PC-9 (cell line): ENCODE results near the gene SMIM24. TPM values are rescaled to one million over a fixed set of nuclear protein-coding genes. Genes with fewer than 3 reads are reported as not detected.

ENCODE experiments used
- BruUV-seq: library from RNA; stranded (reverse); fragments of 400-500 nt; replicated peaks from 2 replicates; lab custom pipeline; 2021; lab: Mats Ljungman, UMichigan
- CTCF ChIA-PET: fragments of 300-600 bp; sonication (Branson Sonifier 250); formaldehyde crosslinking; loops from one replicate; lab custom pipeline; 2022; ENCODE audit warnings: antibody characterized with exemption; lab: Charles Lee
- POLR2A ChIA-PET: fragments of 300-600 bp; sonication (Branson Sonifier 250); formaldehyde crosslinking; loops from one replicate; lab custom pipeline; 2022; ENCODE audit warnings: antibody characterized with exemption; ENCODE audit not compliant: unreplicated experiment; lab: Charles Lee
- DNase-seq, 2 experiments: peaks; one replicate each; pipeline versions ENCODE4 v3.0.0 to v3.0.0-alpha.2; 2015 to 2022; ENCODE audit warnings: mixed read lengths in 1 of 2
- H2AFZ ChIP-seq: fragments of 200-600 bp; sonication (generic); 2 replicates; pipeline ENCODE4 v1.8.1; 2017; ENCODE audit warnings: antibody characterized with exemption
- H3F3A ChIP-seq: fragments of 200-600 bp; sonication (generic); 2 replicates; pipeline ENCODE4 v1.8.1; 2017; ENCODE audit warnings: antibody characterized with exemption, mild to moderate bottlenecking, low read depth; ENCODE audit not compliant: insufficient read depth
- H3K27ac ChIP-seq: fragments of 200-600 bp; sonication (generic); 2 replicates; pipeline ENCODE4 v1.6.1; 2016; ENCODE audit warnings: mixed run types
- H3K27me3 ChIP-seq: fragments of 200-600 bp; sonication (generic); 2 replicates; pipeline ENCODE4 v1.6.1; 2016; ENCODE audit warnings: low read depth, mixed run types; ENCODE audit not compliant: insufficient read depth
- H3K36me3 ChIP-seq: fragments of 200-600 bp; sonication (generic); 2 replicates; pipeline ENCODE4 v1.6.1; 2016; ENCODE audit warnings: low read depth, mixed run types
- H3K4me1 ChIP-seq: fragments of 200-600 bp; sonication (generic); replicated peaks from 2 replicates; pipeline ENCODE4 v1.6.1; 2016; ENCODE audit warnings: mixed run types; ENCODE audit not compliant: insufficient read depth
- H3K4me2 ChIP-seq: fragments of 200-600 bp; sonication (generic); 2 replicates; pipeline ENCODE4 v1.6.1; 2017; ENCODE audit warnings: mixed run types
- H3K4me3 ChIP-seq: fragments of 200-600 bp; sonication (generic); 2 replicates; pipeline ENCODE4 v1.6.1; 2016; ENCODE audit warnings: mixed run types
- H3K79me2 ChIP-seq: fragments of 200-600 bp; sonication (generic); 2 replicates; pipeline ENCODE4 v1.6.1; 2017; ENCODE audit warnings: low read depth, mixed run types
- H3K9me2 ChIP-seq: fragments of 200-600 bp; sonication (generic); 2 replicates; pipeline ENCODE4 v1.8.1; 2017; ENCODE audit warnings: mild to moderate bottlenecking; ENCODE audit not compliant: insufficient read depth
- H3K9me3 ChIP-seq: fragments of 200-600 bp; sonication (generic); 2 replicates; pipeline ENCODE4 v1.8.1; 2016; ENCODE audit warnings: low read depth; ENCODE audit not compliant: insufficient read depth
- H4K20me1 ChIP-seq: fragments of 200-600 bp; sonication (generic); 2 replicates; pipeline ENCODE4 v1.8.1; 2017; ENCODE audit not compliant: insufficient read depth
- EZH2 ChIP-seq: fragments of 200-600 bp; sonication (generic); IDR thresholded peaks from 2 replicates; pipeline ENCODE4 v1.8.0; 2017; ENCODE audit warnings: antibody characterized with exemption, low read depth
- intact Hi-C: fragments of 100-400 bp; cut with micrococcal nuclease; formaldehyde crosslinking; loops from one replicate; pipeline ENCODE4 v1.10.0; 2022; ENCODE audit not compliant: unreplicated experiment
- total RNA-seq: library from RNA; stranded (reverse); gene quantifications from 2 replicates; pipeline ENCODE4 v1.2.3, GENCODE V29; 2021
- TF ChIP-seq, protein P1 (sequence below): fragments of 200-600 bp; sonication (generic); conservative IDR thresholded peaks from 2 replicates; pipeline ENCODE4 v1.6.1; 2017; ENCODE audit warnings: mixed run types, antibody characterized with exemption, mild to moderate bottlenecking, moderate library complexity

Gene SMIM24
- total RNA-seq, 1 experiment from 2014 or later, result not detected

DNA sequence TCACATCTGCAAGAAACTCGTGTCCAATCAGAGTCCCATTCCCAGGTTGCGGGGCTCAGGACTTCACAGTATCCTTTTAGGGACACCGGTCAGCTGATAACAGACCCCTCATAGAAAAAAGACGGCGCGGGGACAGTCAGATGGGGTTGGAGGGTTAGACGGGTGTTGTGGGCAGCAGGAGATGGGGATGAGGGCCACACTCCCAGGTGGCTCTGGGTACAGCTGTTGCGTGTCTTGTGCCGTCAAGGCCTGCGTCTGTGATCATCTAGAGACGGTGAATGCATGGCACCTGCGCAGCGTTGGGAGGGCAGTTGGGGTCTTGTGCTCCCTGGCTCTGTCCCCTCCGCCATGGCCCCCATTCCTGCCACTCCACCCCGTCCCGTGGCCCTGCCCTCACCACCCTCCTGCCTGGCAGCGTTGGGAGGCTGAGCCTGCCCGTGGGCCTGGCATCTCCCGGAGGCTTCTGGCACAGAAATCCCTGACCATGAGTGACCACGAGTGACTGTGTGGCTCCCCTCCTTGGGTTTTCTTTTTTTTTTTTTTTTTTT is 44.7 kb upstream of the SMIM24 start:
- intact Hi-C loops, result no loop called here
- Histone ChIP-seq H3K79me2 (no peaks in the 10 kb centered on the region; the same call in 1 of the 2 replicates), H3K4me3 (no peak overlapping the region), H3K27ac (no peak overlapping the region), H4K20me1 (no peaks in the 10 kb centered on the region), H3F3A (no peaks in the 10 kb centered on the region), H3K9me3 (no peaks in the 10 kb centered on the region), H2AFZ (no peak overlapping the region), H3K9me2 (no peaks in the 10 kb centered on the region), H3K36me3 (no peaks in the 10 kb centered on the region), H3K4me2 (no peak overlapping the region), H3K4me1 (no peaks in the 10 kb centered on the region), H3K27me3 (no peaks in the 10 kb centered on the region)
- TF ChIP-seq, protein P1, sequence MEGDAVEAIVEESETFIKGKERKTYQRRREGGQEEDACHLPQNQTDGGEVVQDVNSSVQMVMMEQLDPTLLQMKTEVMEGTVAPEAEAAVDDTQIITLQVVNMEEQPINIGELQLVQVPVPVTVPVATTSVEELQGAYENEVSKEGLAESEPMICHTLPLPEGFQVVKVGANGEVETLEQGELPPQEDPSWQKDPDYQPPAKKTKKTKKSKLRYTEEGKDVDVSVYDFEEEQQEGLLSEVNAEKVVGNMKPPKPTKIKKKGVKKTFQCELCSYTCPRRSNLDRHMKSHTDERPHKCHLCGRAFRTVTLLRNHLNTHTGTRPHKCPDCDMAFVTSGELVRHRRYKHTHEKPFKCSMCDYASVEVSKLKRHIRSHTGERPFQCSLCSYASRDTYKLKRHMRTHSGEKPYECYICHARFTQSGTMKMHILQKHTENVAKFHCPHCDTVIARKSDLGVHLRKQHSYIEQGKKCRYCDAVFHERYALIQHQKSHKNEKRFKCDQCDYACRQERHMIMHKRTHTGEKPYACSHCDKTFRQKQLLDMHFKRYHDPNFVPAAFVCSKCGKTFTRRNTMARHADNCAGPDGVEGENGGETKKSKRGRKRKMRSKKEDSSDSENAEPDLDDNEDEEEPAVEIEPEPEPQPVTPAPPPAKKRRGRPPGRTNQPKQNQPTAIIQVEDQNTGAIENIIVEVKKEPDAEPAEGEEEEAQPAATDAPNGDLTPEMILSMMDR, result no peak
- TF ChIP-seq EZH2, result no peak
- no TSS peak for BruUV-seq
- POLR2A ChIA-PET, result no interaction called here
- CTCF ChIA-PET, result no interaction called here
- no peak for DNase-seq

DNA sequence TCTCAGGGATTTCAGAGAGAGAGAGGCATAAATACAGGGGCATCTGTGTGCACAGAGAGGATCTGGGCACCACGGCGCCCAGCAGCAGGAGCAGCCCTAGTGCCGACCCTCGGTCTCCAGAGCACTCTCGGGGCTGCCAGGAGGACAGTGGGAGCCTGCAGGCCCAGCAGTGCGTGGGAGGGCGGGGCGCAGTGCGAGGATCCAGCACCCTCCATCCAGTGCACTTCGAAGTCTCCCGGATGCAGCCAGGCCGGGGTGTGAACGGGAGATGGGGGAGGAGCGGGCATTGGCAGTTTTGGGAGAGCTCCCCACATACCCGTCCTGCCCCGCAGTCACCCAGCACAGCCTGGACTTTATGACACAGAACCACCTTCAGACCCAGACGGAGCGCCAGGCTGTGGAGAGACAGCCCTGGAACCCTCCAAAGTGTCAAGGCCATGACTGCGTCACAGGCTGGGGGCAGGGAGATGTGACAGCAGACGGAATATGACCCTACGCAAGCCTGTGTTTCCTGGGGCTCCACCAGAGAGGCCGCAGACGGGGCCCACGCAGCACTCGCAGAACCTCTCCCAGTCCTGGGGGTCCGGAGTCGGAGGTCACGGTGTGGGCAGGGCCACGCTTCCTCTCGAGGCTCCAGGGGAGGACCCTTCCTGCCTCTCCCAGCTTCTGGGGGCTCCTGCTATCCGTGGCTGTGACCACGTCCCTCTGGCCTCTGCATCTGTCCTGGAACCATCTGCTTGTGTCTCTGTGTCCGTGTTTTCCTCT is 43.9 kb upstream of the SMIM24 start:
- intact Hi-C loops, result no loop called here
- Histone ChIP-seq H3K27me3 (no peaks in the 10 kb centered on the region), H3K9me2 (no peaks in the 10 kb centered on the region), H4K20me1 (no peaks in the 10 kb centered on the region), H3K4me1 (no peaks in the 10 kb centered on the region), H3K4me3 (no peak overlapping the region), H3K27ac (no peak overlapping the region), H3K36me3 (no peaks in the 10 kb centered on the region), H2AFZ (no peak overlapping the region), H3K9me3 (no peaks in the 10 kb centered on the region), H3K4me2 (no peak overlapping the region), H3F3A (no peaks in the 10 kb centered on the region), H3K79me2 (peaks cover 5% of the 10 kb centered on the region; the same call in 1 of the 2 replicates)
- no TSS peak for BruUV-seq
- no peak for DNase-seq
- ChIA-PET CTCF (no interaction called here), POLR2A (no interaction called here)
- no peak for TF ChIP-seq EZH2
- TF ChIP-seq, protein P1, result no peak

DNA sequence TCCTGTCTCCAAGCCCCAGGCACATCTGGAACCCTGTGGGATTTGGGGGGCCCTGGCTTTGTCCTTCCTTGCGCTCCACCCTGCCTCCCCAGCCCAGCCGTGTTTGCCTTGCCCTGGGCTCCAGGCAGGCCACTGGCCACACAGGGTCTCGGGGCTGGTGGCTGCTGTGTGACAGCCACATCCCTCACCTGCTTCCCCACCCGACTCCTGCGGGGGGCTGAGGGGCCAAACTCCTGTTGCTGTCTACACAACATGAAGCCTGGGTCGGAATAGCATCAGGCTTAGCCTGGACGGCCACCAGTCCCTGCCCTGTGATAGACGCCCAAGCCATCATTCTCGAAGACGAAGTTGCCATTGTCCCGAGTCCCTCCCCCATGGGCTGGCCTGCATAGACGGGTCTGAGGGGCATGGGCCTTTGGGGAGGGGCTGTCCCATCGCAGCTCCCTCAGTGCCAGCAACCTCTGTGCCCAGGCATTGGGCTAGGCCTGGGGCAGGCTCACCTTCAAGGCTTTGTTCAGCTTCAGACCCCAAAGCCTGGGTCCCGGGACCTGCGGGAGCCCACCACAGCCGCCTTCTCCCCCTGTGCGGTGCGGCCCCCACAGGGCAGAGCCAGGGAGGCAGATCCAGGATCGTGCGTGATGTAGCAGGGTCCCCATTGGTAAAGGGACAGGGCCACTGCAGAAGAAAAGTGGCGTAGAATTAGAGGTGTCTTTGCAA is 43.2 kb upstream of the SMIM24 start:
- no peaks in the 10 kb centered on the region for H3K36me3 ChIP-seq
- peaks cover 5% of the 10 kb centered on the region; the same call in 1 of the 2 replicates for H3K79me2 ChIP-seq
- H3K9me2 ChIP-seq, result no peaks in the 10 kb centered on the region
- no peaks in the 10 kb centered on the region for H3K4me1 ChIP-seq
- H3K4me2 ChIP-seq, result no peak overlapping the region
- H3K27me3 ChIP-seq, result no peaks in the 10 kb centered on the region
- H2AFZ ChIP-seq, result no peak overlapping the region
- H3K4me3 ChIP-seq, result no peak overlapping the region
- H3K9me3 ChIP-seq, result no peaks in the 10 kb centered on the region
- H4K20me1 ChIP-seq, result no peaks in the 10 kb centered on the region
- TF ChIP-seq EZH2, result no peak
- TF ChIP-seq, protein P1, result no peak
- intact Hi-C loops, result no loop called here
- BruUV-seq, result no TSS peak
- no peaks in the 10 kb centered on the region for H3F3A ChIP-seq
- ChIA-PET POLR2A (no interaction called here), CTCF (no interaction called here)
- H3K27ac ChIP-seq, result no peak overlapping the region
- DNase-seq, result no peak
